CD4-positive, alpha-beta T cell treated with Interleukin-10 for 1 hour (primary cell): Measurements from ENCODE around the gene DNMT1.
"Not testable (repeated sequence)": the region's sequence is repeated elsewhere in the genome, so short reads cannot be mapped to it uniquely, and the experiment has no call there.

ENCODE experiments used
- DNase-seq: peaks from one replicate; pipeline ENCODE4 v3.0.0-alpha.2; 2020

The DNMT1 gene

GRCh38 chr19:10180459-10180858 is 14.3 kb downstream of the DNMT1 start:
- no peak for DNase-seq

- DNase-seq: not testable (repeated sequence)
Observed at GRCh38 chr19:10180024-10180423, 14.7 kb downstream of the DNMT1 start.

GRCh38 chr19:10173527-10173926 is 21.2 kb downstream of the DNMT1 start:
- DNase-seq: no peak

- DNase-seq: no peak
Observed at GRCh38 chr19:10168386-10168948, 26.3 kb downstream of the DNMT1 start.

- DNase-seq: no peak
Observed at GRCh38 chr19:10167459-10167858, 27.3 kb downstream of the DNMT1 start.

- DNase-seq: not testable (repeated sequence)
Observed at GRCh38 chr19:10166501-10166900, 28.3 kb downstream of the DNMT1 start.

- DNase-seq: no peak
Observed at GRCh38 chr19:10166046-10166445, 28.7 kb downstream of the DNMT1 start.

GRCh38 chr19:10163536-10163935 is 31.2 kb downstream of the DNMT1 start:
- no peak for DNase-seq

GRCh38 chr19:10159610-10160009 is 35.1 kb downstream of the DNMT1 start:
- DNase-seq: no peak

- DNase-seq: no peak
Observed at GRCh38 chr19:10158485-10158884, 36.3 kb downstream of the DNMT1 start.

GRCh38 chr19:10158071-10158470 is 36.7 kb downstream of the DNMT1 start:
- no peak for DNase-seq

GRCh38 chr19:10155839-10156238 is 38.9 kb downstream of the DNMT1 start:
- no peak for DNase-seq

- DNase-seq: no peak
Observed at GRCh38 chr19:10152100-10152499, 42.7 kb downstream of the DNMT1 start.

- no peak for DNase-seq
Observed at GRCh38 chr19:10151521-10151920, 43.2 kb downstream of the DNMT1 start.

- no peak for DNase-seq
Observed at GRCh38 chr19:10149427-10149826, 45.3 kb downstream of the DNMT1 start.

- no peak for DNase-seq
Observed at GRCh38 chr19:10146142-10146541, 48.6 kb downstream of the DNMT1 start.

GRCh38 chr19:10145031-10145430 is 49.7 kb downstream of the DNMT1 start:
- DNase-seq: peak; percentile 20

- DNase-seq: peak; percentile 27
Observed at GRCh38 chr19:10144361-10144760, 50.4 kb downstream of the DNMT1 start.

GRCh38 chr19:10143681-10144080 is 51.1 kb downstream of the DNMT1 start:
- DNase-seq: peak; percentile 35

- peak; percentile 82 for DNase-seq
Observed at GRCh38 chr19:10142701-10143375, 51.9 kb downstream of the DNMT1 start.

GRCh38 chr19:10141973-10142372 is 52.8 kb downstream of the DNMT1 start:
- DNase-seq: no peak

GRCh38 chr19:10141479-10141878 is 53.3 kb downstream of the DNMT1 start:
- no peak for DNase-seq

- no peak for DNase-seq
Observed at GRCh38 chr19:10139952-10140351, 54.8 kb downstream of the DNMT1 start.

GRCh38 chr19:10138879-10139795 is 55.6 kb downstream of the DNMT1 start:
- DNase-seq: no peak
